Esophagus muscularis mucosa (tissue), 4 donors: Measurements from ENCODE around the gene LRRC34. TPM values are rescaled to one million over a fixed set of nuclear protein-coding genes. Genes with fewer than 3 reads are reported as not detected.

Experiments used
- DNase-seq: peaks from one replicate; pipeline ENCODE4 v3.0.0-alpha.2; 2017; ENCODE audit errors: extremely low spot score
- H3K27ac ChIP-seq, 4 donors: fragments of 200-600 bp; sonication (generic); replicated peaks in 1 of 4; 1 replicate in 3 of 4; 2 replicates in 1 of 4; pipeline ENCODE4 v1.5.1; 2016 to 2019; ENCODE audit warnings: mild to moderate bottlenecking in 1 of 4
- H3K27me3 ChIP-seq, 4 donors: fragments of 200-600 bp; sonication (generic); one replicate each; pipeline versions ENCODE4 v1.5.1 to v1.6.0; 2016 to 2019
- H3K36me3 ChIP-seq, 4 donors: fragments of 200-600 bp; sonication (generic); one replicate each; pipeline ENCODE4 v1.5.1; 2016 to 2019
- H3K4me1 ChIP-seq, 4 donors: fragments of 200-600 bp; sonication (generic); one replicate each; pipeline ENCODE4 v1.5.1; 2016 to 2019
- H3K4me3 ChIP-seq, 4 donors: fragments of 200-600 bp; sonication (generic); 1 replicate in 2 of 4; 2 replicates in 2 of 4; pipeline ENCODE4 v1.5.1; 2016 to 2019; ENCODE audit warnings: mild to moderate bottlenecking in 4 of 4, moderate library complexity in 1 of 4
- H3K9me3 ChIP-seq, 4 donors: fragments of 200-600 bp; sonication (generic); 1 replicate in 3 of 4; 2 replicates in 1 of 4; pipeline ENCODE4 v1.5.1; 2016 to 2019
- EP300 ChIP-seq: sonication (generic); formaldehyde crosslinking; IDR thresholded peaks from one replicate; pipeline ENCODE4 v1.6.1; 2017; ENCODE audit warnings: antibody characterized with exemption
- POLR2A ChIP-seq: fragments of 450-650 bp; IDR thresholded peaks from one replicate; pipeline ENCODE4 v1.6.1; 2017; ENCODE audit warnings: antibody characterized with exemption, moderate library complexity, mild to moderate bottlenecking, low read depth
- POLR2AphosphoS5 ChIP-seq, 2 donors: sonication (generic); formaldehyde crosslinking; IDR thresholded peaks; one replicate each; pipeline ENCODE4 v1.6.1; 2017; ENCODE audit warnings: antibody characterized with exemption in 2 of 2
- WGBS: methylation state at CpG from one replicate; pipeline ENCODE4 v1.1.5; 2018; 5-methylcytosine and 5-hydroxymethylcytosine counted together
- intact Hi-C: fragments of 100-400 bp; cut with DNase I; formaldehyde crosslinking; loops from one replicate; pipeline ENCODE4 v1.15.1; 2023
- total RNA-seq, 4 donors: library from RNA; depleted of rRNA; stranded (reverse); fragments of >200 nt; gene quantifications; one replicate each; pipeline versions ENCODE4 v1.1.0 to v1.2.1, GENCODE V29; 2016
- TF ChIP-seq, protein P1 (sequence below), 3 experiments: fragments of 200-600 bp in 2 of 3; fragments of 450-650 bp in 1 of 3; sonication (generic) in 2 of 3; IDR thresholded peaks; one replicate each; pipeline ENCODE4 v1.5.1; 2017 to 2019; ENCODE audit warnings: antibody characterized with exemption in 3 of 3, mild to moderate bottlenecking in 2 of 3, moderate library complexity in 1 of 3

LRRC34 gene
- total RNA-seq, 4 donors from 2014 or later = 2.0 to 2.9 (median 2.2) TPM

DNA sequence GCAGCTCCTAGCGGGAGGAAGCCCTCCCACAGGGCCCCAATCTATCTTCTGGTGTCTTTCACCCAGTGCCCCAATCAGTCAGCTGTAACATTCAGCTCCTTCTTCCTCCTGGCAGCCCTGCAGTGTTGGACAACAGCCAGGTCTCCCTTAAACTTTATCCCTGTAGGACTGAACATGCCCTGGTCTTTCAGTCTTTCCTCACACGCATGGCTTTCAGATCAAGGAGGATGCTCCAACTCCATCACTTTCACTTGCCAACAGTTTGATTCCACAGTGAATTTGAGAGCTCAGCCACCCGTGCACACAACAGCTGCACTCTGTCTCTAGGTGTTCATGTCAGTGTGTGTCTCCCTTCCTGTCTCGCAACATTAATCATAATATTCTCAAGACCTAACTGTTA is 28.5 kb upstream of the LRRC34 start:
- no peak overlapping the region for H3K27ac ChIP-seq
- H3K9me3 ChIP-seq = no peaks in the 10 kb centered on the region
- intact Hi-C loops = no loop called here
- no peak for DNase-seq
- H3K27me3 ChIP-seq = no peaks in the 10 kb centered on the region
- no peak overlapping the region for H3K4me3 ChIP-seq
- no peaks in the 10 kb centered on the region for H3K4me1 ChIP-seq
- 51% methylated on average over 4 of the region's 4 CpGs for WGBS
- no peaks in the 10 kb centered on the region for H3K36me3 ChIP-seq
- TF ChIP-seq, protein P1, sequence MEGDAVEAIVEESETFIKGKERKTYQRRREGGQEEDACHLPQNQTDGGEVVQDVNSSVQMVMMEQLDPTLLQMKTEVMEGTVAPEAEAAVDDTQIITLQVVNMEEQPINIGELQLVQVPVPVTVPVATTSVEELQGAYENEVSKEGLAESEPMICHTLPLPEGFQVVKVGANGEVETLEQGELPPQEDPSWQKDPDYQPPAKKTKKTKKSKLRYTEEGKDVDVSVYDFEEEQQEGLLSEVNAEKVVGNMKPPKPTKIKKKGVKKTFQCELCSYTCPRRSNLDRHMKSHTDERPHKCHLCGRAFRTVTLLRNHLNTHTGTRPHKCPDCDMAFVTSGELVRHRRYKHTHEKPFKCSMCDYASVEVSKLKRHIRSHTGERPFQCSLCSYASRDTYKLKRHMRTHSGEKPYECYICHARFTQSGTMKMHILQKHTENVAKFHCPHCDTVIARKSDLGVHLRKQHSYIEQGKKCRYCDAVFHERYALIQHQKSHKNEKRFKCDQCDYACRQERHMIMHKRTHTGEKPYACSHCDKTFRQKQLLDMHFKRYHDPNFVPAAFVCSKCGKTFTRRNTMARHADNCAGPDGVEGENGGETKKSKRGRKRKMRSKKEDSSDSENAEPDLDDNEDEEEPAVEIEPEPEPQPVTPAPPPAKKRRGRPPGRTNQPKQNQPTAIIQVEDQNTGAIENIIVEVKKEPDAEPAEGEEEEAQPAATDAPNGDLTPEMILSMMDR (IDR thresholded peaks at IDR 0.05) = no peak
- TF ChIP-seq POLR2A (no peak), EP300 (no peak), POLR2AphosphoS5 (IDR thresholded peaks at IDR 0.05) (no peak)

DNA sequence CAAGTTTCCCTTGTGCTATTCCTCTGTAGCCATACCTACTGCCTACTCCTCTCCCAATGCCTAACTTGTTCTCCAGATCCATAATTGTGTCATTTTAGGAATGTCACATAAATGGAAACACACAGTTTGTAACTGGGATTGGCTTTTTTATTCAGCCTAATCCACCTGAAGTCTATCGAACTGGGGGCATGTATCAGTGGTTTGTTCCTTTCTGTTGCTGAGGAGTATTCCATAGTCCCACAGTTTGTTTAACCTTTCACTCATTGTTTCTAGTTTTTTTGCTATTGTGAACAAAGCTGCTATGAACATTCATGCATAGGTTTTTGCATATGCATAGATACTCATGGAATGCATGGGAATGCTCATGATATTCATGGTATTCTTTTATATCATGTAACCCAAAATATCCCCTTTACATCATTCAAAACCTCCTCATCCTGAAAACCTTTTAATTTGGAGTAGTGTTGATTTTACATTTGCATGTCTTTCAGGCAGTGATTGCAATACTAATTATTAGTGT is 25.9 kb upstream of the LRRC34 start:
- Histone ChIP-seq H3K27ac (no peak overlapping the region), H3K4me1 (no peaks in the 10 kb centered on the region), H3K36me3 (no peaks in the 10 kb centered on the region), H3K27me3 (no peaks in the 10 kb centered on the region), H3K4me3 (no peak overlapping the region), H3K9me3 (no peaks in the 10 kb centered on the region)
- 93% methylated on average over 1 of the region's 1 CpG for WGBS
- intact Hi-C loops = no loop called here
- TF ChIP-seq EP300 (no peak), POLR2AphosphoS5 (IDR thresholded peaks at IDR 0.05) (no peak), POLR2A (no peak)
- TF ChIP-seq, protein P1 (IDR thresholded peaks at IDR 0.05) = no peak
- DNase-seq = no peak

DNA sequence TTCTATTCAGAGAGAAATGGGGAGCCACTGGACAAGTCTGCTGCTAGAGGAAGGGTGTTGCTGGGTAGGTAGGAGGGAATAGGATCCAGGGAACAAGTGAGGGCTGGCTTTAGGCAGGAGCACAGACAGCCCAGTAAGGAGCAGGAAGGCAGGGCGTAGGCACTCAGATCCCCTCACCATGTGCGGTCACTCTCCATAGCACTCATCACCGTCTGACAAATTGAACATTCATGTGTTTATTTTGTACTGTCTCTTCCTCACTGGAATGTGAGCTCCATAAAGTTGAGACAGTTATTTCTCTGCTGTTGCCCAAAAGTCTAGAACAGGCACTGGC is 24.2 kb upstream of the LRRC34 start:
- 94% methylated on average over 3 of the region's 3 CpGs for WGBS
- H3K27me3 ChIP-seq = no peaks in the 10 kb centered on the region
- intact Hi-C loops = no loop called here
- H3K36me3 ChIP-seq = no peaks in the 10 kb centered on the region
- H3K27ac ChIP-seq = no peak overlapping the region
- no peaks in the 10 kb centered on the region for H3K9me3 ChIP-seq
- DNase-seq = no peak
- H3K4me3 ChIP-seq = no peak overlapping the region
- no peaks in the 10 kb centered on the region for H3K4me1 ChIP-seq
- TF ChIP-seq POLR2A (no peak), EP300 (no peak), POLR2AphosphoS5 (IDR thresholded peaks at IDR 0.05) (no peak)
- TF ChIP-seq, protein P1 (IDR thresholded peaks at IDR 0.05) = no peak

DNA sequence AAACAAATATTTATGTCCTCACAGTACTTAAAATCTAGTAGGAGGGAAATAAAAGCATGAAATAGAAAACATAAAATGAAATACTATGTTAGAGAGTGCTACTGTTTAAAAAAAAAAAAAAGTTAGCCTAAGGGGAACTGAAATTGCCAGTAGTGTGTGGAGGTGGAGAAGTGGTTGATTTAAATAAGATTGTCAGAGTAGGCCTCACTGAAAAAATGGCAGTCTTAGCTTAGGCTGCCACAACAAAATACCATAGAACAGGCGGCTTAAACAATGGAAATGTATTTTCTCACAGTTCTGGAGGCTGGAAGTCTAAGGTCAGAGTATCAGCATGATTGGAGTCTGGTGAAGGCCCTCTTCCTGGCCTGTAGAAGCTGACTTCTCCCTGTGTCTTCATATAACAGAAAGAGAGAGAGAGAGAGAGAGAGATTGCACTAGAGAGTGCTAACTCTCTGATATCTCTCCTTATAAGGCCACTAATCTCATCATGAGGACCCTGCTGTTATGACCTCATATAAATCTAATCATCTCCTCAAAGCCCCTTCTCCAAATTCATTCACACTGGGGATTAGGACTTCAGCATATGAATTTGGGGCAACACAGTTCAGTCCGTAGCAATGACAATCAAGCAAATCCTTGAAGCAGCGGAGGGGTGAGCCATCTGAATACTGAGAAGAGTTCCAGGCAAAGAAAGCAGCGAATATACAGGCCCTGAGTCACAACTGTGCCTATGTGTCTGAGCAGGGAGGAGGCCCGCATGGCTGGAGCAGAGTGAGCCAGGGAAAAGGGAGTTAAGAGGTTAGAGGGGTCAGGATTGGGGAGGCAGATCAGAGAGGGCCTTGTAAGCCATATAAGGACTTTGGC is 23.6 kb upstream of the LRRC34 start:
- TF ChIP-seq, protein P1 (IDR thresholded peaks at IDR 0.05) = no peak
- no peak for TF ChIP-seq POLR2AphosphoS5 (IDR thresholded peaks at IDR 0.05)
- no peak for TF ChIP-seq POLR2A
- no peak for TF ChIP-seq EP300
- Histone ChIP-seq H3K27ac (no peak overlapping the region), H3K9me3 (no peaks in the 10 kb centered on the region), H3K4me1 (no peaks in the 10 kb centered on the region), H3K36me3 (no peaks in the 10 kb centered on the region), H3K4me3 (no peak overlapping the region), H3K27me3 (no peaks in the 10 kb centered on the region)
- 73% methylated on average over 5 of the region's 5 CpGs for WGBS
- no peak for DNase-seq
- intact Hi-C loops = no loop called here
